Hepatocyte (in vitro differentiated cells): ENCODE data around the gene MTARC2.

Experiments
- CTCF ChIP-seq: fragments of 200-600 bp; sonication (generic); IDR thresholded peaks from 2 replicates; pipeline ENCODE4 v1.5.1; 2016; ENCODE audit warnings: antibody characterized with exemption, mild to moderate bottlenecking; ENCODE audit not compliant: poor library complexity
- EZH2 ChIP-seq: fragments of 200-600 bp; sonication (generic); IDR thresholded peaks from 2 replicates; pipeline ENCODE4 v1.6.1; 2016; ENCODE audit warnings: antibody characterized with exemption, mild to moderate bottlenecking, borderline replicate concordance
- EZH2phosphoT487 ChIP-seq: fragments of 200-600 bp; sonication (generic); IDR thresholded peaks from one replicate; pipeline ENCODE4 v1.6.1; 2018; ENCODE audit warnings: antibody characterized with exemption, mild to moderate bottlenecking, low read depth, moderate library complexity; ENCODE audit not compliant: unreplicated experiment, severe bottlenecking

GRCh38 chr1:220705782-220706181 lies 42.3 kb upstream of the MTARC2 start:
- no peak for TF ChIP-seq CTCF
- TF ChIP-seq EZH2phosphoT487: no peak
- TF ChIP-seq EZH2: no peak
